NCI-H2171 treated with DMSO at 0.1 percent for 48 hours (cell line): ENCODE data around the gene GSE1.
A peak's percentile ranks its signal among the peaks of the same experiment; 100 is the strongest.
"Not testable (repeated sequence)": the region's sequence is repeated elsewhere in the genome, so short reads cannot be mapped to it uniquely, and the experiment has no call there.

ENCODE experiments used
- DNase-seq: peaks from one replicate; lab custom pipeline; 2025; lab: John Stamatoyannopoulos, UW

The GSE1 gene

GRCh38 chr16:85589688-85590505 is 23.2 kb upstream of the GSE1 start:
- no peak for DNase-seq

GRCh38 chr16:85590506-85590832 is 22.7 kb upstream of the GSE1 start:
- no peak for DNase-seq

- DNase-seq: no peak
Measured at GRCh38 chr16:85591381-85591780, 21.7 kb upstream of the GSE1 start.

GRCh38 chr16:85592277-85592676 is 20.8 kb upstream of the GSE1 start:
- not testable (repeated sequence) for DNase-seq

GRCh38 chr16:85592700-85593493 is 20.2 kb upstream of the GSE1 start:
- no peak for DNase-seq

GRCh38 chr16:85593494-85594221 is 19.5 kb upstream of the GSE1 start:
- peak; percentile 78 for DNase-seq

- DNase-seq: no peak
Measured at GRCh38 chr16:85594273-85594977, 18.7 kb upstream of the GSE1 start.

GRCh38 chr16:85594978-85595661 is 18.0 kb upstream of the GSE1 start:
- DNase-seq: no peak

- DNase-seq: peak; percentile 67
Measured at GRCh38 chr16:85595812-85596502, 17.2 kb upstream of the GSE1 start.

- DNase-seq: no peak
Measured at GRCh38 chr16:85598141-85598540, 15.0 kb upstream of the GSE1 start.

- DNase-seq: no peak
Measured at GRCh38 chr16:85600078-85600477, 13.0 kb upstream of the GSE1 start.

GRCh38 chr16:85600530-85601271 is 12.4 kb upstream of the GSE1 start:
- DNase-seq: no peak

- no peak for DNase-seq
Measured at GRCh38 chr16:85601272-85601639, 11.9 kb upstream of the GSE1 start.

GRCh38 chr16:85601730-85602401 is 11.3 kb upstream of the GSE1 start:
- no peak for DNase-seq

GRCh38 chr16:85602402-85603202 is 10.5 kb upstream of the GSE1 start:
- peak; percentile 66 for DNase-seq

GRCh38 chr16:85603203-85603755 is 9.8 kb upstream of the GSE1 start:
- DNase-seq: no peak

- DNase-seq: no peak
Measured at GRCh38 chr16:85604145-85604705, 8.9 kb upstream of the GSE1 start.
